Myocyte (in vitro differentiated cells): ENCODE data around the gene SMC3. TPM values are rescaled to one million over a fixed set of nuclear protein-coding genes. Genes with fewer than 3 reads are reported as not detected.
"Not testable (repeated sequence)": the region's sequence is repeated elsewhere in the genome, so short reads cannot be mapped to it uniquely, and the experiment has no call there.

Experiments
- DNase-seq: peaks from one replicate; pipeline ENCODE4 v3.0.0-alpha.2; 2012; ENCODE audit warnings: low read depth
- total RNA-seq: library from RNA; depleted of rRNA; stranded (reverse); fragments of >200 nt; gene quantifications from 2 replicates; pipeline ENCODE4 v1.2.3, GENCODE V29; 2014

Gene SMC3
- total RNA-seq, 1 donor from 2014 or later: 24.3 TPM

- DNase-seq: no peak
Observed at GRCh38 chr10:110620398-110620719, 52.9 kb downstream of the SMC3 start.

GRCh38 chr10:110623316-110623715 is 55.8 kb downstream of the SMC3 start:
- DNase-seq: not testable (repeated sequence)

DNA sequence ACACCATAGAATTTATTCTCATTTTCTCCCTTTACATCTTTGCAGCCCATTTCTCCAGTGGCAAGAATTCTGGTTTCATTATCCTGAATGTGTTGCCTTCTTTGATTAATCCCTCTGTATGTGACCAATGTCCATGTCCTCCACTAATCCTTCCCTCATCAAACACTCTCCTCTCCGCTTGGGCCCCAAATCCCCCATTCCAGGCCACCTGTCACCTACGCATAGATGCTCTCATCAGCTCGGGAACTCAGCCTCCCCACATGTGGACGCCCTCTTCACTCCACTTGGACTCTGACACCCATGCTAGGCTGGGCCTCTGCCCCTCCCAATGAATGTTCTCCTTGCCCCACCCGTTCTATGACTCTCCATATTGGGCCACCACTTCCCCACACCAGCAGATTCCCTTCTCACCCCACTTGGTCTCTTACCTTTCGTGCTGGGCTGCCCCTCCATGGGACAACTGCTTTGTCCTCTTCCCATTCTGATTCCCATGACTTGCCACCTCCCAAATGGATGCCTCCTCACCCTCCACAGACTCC is 57.9 kb downstream of the SMC3 start:
- DNase-seq: no peak

DNA sequence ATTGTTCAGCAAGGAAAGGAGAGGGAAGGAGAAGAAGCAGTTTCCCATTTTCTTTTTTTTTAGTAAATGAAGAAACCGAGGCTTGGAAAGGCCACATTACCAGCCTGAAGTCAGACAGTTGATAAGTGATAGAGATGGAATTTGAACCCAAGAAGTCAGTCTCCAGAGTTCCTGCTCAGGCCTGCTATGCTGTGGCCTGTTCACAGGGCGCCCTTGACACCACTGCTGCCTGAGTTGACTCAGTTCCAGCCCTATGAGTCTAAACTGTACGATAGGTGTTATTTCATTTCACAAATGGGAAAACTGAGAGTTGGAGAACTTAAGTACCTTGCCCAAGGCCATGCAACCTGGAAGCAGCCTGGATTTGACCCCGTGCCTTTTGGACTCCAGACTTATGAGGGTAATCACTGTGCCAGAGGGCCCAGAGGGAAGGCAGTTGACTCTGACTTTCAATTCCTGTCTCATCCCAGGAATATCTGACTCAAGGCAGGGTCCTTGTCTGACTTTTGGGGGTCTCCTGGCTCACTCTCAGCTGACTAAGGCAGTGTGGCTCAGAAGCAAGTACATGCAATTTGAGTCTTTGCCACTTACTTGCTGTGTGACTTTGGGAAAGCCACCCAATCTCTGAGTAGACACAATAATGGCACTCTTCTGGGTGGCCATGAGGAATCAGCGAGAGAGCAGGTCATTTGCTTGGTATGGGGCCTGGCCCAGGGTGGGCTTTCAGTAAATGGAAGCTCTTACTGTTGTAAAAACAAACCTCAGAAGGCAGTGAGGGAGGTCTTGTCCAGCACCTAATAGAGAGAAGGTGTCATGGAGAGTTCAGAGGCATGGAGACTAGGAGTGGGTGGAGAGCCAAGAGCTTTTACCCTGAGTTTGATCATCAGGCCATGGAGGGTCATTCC is 58.7 kb downstream of the SMC3 start:
- no peak for DNase-seq

GRCh38 chr10:110628161-110628560 is 60.7 kb downstream of the SMC3 start:
- DNase-seq: no peak

DNA sequence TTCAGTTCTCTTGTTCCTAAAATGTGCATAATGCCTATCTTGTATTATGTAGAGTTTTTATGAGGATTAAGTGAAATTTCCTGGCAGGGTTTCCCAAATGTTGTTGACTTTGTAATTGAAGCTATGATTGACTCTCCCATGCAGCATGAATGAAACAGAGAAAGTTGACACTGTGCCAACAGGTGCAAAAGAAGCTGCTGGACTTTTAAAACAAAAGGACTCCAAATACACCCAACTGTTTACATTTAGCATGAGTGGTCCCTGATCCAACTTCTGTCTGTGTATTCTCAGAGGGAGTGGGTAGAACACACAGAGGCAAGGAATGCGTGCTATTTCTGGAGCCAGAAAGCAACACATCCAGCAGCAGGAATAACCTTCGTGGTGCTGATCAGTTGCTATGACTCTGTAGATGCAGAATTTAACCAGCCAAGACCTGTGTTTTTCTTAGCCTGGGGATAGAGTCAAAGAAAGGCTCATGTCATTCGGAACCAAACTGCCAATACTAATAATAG is 62.2 kb downstream of the SMC3 start:
- peak; percentile 84 for DNase-seq

DNA sequence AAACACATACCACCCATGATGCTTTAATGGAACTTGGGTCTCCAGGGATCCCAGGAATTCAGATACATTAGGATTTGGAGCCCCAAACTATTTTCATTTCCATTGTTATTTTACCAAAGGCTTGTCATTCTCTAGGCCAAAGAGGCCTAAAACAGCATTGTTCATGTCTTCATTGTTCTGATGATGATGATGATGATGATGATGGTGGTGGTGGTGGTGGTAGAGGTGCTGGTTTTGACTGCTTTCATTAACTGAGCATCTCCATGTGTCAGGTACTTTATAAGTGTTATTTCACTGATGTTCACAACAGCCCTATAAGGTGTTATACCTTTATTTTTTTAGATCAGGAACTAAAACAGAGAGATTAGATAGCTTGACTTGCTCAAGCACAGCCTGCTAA is 64.4 kb downstream of the SMC3 start:
- no peak for DNase-seq

DNA sequence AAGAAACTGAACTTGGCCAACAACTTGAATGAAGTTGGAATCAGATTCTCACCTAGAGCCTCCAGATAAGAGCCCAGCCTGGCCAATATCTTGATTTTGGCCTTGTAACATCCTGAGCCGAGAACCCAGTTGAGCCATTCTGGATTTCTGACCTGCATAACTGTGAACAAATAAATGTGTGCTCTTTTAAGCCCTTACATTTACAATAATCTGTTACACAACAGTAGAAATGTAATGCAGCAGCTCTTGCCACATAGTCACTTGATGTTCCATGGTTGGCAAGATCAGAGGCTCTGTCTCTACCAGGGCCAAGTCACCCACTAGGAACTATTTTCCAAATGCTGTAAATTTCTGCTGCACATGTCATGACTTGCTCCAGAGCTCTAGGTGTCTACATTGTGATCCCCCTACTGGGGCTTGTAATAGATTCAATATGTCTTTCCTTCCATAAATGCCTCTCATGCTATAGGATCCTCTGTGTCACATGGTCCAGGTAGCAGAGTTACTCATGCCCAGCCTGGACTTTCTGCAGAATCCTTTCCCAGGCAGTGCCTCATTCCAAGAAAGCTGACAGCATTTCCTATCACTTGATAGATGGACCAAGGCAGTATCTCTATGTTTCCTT is 65.2 kb downstream of the SMC3 start:
- DNase-seq: no peak

DNA sequence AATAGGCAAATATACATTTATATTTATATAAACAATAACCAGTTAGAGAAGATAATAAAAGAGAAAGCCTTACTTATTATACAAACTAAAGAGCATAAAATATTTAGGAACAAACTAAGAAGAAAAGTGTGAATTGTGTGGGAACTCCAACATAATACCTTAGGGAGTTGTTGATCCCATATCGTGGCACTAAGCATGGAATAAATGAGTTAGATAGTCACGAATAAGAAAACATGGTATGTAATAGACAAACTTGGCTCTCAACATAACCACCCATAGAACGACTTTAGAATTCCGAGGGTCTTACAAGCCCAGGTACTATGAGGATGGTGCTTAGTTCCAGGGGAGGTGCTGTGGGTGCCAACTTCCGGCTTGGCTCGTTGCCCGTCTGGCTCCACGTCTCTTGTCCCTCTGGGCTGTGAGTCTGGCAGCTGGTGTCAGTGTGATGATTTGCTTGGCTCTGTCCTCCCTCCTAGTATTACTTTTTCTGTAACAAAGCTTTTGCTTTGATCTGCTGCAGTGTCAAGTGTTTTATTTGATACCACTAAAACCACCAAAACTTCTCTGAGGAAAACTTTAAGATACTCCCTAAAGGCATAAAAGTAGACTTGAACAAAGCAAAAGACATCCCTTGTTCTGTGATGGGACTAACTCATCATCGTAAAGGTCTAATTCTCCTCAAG is 67.2 kb downstream of the SMC3 start:
- peak; percentile 81 for DNase-seq

GRCh38 chr10:110636572-110636931 is 69.1 kb downstream of the SMC3 start:
- DNase-seq: no peak

DNA sequence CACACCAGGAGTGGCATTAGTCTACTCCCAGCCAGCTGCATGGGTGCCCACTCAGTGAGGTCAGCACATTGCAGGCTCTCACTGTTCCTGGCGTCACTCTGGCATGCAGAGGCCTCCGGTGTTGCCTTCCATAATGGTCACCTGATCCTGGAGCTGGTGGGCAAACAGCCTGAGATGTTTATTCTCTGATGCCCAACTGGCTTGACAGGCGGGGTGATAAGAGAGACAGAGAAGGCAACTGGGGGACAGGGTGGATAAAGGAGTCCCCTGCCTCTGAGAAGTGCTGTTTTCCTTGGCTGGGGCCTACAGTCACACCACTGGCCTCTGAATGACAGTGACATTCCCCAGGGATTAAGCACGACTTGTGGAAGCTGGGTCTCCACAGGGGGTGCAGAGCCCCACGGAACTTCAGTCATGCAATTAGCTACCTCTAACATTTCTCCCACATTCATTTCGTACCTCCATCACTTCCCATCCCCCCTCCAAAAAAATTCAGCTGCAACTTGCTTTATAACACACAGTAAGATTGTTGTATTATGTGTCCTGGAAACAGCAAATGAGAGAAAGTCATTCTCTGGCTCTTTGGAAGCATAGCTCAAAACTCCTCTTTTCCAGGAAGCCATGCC is 69.5 kb downstream of the SMC3 start:
- DNase-seq: peak; percentile 62

DNA sequence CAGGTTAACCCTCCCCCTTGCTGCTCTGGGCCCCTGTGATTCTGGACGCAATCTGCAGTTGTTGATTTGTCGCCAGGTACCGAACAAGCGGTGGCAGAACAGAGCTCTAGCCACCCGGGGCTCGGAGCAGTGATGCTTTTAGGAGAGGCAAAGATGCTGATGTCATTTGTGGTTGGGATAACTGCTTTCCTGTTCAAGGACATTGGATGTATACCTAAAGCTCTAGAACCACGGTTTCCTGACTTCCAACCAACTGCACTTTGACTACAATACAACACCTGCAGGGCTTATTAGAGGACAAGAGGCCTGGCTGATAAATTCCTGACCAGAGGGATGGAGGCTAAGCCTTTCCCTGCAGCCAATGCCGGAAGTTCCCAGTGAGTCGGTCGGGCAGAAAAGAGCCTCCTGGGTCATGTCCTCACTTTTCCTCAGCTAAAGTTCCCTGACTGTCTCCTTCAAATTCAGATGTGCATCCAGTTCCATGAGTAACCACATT is 70.1 kb downstream of the SMC3 start:
- peak; percentile 51 for DNase-seq

DNA sequence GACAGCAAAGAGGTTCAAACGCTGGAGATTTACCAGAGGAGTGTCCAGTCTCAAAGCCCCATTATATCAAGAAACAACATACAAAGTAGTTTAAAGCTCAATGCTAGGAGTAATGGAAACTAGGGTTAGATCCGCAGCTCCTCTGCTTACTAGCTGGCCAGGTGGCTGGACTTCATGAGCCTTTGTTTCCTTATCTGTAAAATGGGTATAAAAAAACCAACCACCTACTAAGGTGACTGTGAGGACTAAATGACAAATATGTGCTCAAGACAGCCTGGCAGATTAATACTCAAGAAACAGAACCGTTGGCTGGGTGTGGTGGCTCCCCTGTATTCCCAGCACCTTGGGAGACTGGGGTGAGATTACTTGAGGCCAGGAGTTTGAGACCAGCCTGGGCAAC is 70.8 kb downstream of the SMC3 start:
- DNase-seq: no peak

GRCh38 chr10:110639046-110639445 is 71.6 kb downstream of the SMC3 start:
- not testable (repeated sequence) for DNase-seq

DNA sequence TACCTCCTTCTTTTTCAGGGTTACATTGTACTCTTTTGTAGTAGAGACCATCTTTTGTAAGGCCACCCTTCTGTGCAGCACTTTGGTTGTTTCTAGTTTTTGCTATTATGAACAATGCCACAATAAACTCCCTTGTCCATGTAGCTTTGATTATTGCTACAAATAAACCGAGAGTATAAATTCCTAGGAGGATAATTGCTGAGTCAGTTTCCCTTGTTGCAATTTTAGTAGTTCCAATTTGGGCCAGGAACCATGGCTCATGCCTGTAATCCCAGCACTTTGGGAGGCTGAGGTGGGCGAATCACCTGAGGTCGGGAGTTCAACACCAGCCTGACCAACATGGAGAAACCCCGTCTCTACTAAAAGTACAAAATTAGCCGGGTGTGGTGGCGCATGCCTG is 72.4 kb downstream of the SMC3 start:
- DNase-seq: not testable (repeated sequence)

GRCh38 chr10:110641256-110641655 is 73.8 kb downstream of the SMC3 start:
- no peak for DNase-seq

GRCh38 chr10:110642204-110643034 is 74.9 kb downstream of the SMC3 start:
- DNase-seq: no peak

DNA sequence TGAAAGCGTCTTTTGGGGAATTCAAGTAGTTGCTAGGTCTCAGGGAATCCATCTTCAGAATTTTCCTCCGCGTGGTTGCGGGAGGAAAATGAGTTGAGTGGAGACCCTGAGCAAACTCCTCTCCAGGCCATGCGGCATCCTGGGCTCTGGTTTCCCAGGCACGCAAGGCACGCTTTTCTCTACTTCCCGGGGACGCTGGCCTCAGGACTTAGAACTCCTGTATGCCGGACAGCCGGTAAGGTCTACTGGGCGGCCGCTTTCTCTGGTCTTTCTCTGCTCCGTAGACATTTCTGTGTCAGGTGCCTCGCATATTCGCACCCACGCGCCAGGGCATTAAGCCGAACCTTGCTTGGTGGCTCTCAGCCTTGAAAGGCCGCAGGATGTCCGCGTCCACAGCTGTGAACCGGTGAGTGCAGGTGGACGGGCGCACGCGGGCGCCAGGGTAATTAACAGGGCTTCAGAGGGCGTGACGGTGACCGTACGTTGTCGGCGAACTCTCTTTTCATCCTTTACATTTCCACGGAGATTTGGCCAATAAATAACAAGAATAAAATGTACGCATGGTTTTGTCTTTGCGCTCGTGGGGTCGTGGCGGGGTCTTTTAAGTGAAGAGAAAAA is 75.6 kb downstream of the SMC3 start:
- DNase-seq: no peak

DNA sequence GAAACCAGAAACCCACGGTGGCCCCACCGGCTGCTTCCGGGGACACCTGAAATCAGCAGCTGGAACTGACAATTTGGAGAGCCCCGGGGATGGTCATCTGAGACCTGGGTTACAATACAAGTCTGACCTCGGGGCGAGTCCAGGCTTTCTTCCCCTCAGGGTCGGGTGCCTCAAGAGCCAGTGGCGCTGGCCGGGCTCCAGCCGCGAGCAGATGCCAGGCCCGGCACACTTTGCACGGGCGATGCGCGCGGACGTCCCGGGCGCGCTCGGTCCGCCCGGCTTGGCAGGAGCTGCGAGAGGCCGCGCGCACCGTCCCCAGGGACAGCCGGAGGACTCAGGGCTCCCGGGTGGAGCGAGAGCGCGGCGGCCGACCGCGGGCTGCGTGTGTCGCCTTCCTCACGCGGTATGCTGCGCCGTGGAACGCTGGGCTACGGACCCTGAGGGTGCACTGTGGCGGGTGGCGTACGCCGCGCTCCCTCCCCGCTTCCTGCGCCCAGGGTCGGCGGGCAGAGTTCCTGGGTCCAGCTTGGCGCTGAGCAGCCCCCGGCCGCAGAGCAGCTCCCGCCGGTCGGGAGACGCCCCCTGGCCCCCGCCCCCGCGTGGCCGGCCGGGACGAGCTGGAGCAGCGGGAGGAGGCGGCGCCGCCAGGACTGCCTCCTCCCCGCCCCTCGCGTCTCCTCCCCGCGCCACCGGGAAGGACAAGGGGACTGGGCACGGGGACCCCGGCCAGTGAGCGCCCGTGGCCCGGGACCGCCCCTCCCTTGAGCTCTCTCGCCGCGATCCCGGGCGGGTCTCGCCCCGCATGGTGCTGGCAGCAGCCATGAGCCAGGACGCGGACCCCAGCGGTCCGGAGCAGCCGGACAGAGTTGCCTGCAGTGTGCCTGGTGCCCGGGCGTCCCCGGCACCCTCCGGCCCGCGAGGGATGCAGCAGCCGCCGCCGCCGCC is 76.4 kb downstream of the SMC3 start, which contains the start of gene RBM20:
Gene RBM20, plus strand, starts transcription at position 684 of the 945 bp plus-strand sequence. Its CDS starts 119 bp downstream, at position 803.
- DNase-seq: peak; percentile 66
